NCI-H82 treated with DMSO at 0.1 percent for 48 hours (cell line): ENCODE data around the gene KIAA0408.
"Not testable (repeated sequence)": the region's sequence is repeated elsewhere in the genome, so short reads cannot be mapped to it uniquely, and the experiment has no call there.

Source experiments
- DNase-seq: peaks from one replicate; lab custom pipeline; 2025; ENCODE audit not compliant: unreplicated experiment; lab: John Stamatoyannopoulos, UW

The KIAA0408 gene

DNA sequence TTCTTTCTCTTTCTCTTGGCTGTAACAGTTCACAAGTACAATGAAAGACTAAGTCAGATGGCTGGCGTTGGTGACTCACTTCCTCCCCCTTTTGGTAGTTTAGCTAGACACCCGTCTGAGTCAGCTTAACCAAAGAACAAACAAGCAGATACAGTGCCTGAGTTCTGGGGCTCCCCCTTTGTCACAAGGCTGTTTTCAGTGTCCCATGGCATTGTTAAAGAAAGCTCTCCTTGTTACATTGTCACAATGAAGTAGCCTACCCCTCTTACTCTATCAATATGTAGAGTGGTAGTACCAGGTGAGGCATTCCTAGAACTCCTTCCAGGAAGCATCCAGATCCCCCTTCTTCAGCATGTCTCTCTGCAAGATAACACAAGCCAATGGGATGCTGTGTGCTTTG is 38.6 kb downstream of the KIAA0408 start:
- DNase-seq, result peak; percentile 67

DNA sequence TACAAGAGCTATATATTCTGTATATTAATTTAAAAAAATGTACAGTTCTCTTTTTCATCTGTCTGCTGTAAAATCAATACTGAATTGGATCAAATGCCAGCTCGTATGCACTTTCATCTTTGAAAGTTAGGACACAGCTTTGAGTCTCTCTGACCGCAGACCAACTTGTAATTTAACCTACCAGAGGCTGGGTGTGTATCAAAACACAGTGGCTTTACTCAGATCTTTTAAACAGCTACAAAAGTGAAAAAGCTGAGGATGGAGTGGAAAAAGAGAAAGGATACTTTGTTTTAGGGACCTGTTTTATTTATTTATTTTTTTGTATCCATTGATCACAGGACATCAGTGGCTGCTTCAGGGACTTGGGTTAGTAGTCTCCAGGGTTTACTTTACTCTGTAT is 44.1 kb downstream of the KIAA0408 start:
- no peak for DNase-seq

DNA sequence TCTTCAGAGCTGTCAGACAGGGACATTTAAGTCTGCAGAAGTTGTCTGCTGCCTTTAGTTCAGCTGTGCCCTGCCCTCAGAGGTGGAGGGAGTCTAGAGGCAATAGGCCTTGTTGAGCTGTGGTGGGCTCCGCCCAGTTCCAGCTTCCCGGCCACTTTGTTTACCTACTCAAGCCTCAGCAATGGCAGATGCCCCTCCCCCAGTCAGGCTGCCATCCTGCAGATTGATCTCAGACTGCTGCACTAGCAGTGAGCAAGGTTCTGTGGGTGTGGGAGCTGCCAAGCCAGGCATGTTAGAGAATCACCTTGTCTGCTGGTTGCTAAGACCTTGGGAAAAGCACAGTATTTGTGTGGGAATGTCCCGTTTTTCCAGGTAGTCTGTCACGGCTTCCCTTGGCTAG is 46.1 kb downstream of the KIAA0408 start:
- DNase-seq, result not testable (repeated sequence)

DNA sequence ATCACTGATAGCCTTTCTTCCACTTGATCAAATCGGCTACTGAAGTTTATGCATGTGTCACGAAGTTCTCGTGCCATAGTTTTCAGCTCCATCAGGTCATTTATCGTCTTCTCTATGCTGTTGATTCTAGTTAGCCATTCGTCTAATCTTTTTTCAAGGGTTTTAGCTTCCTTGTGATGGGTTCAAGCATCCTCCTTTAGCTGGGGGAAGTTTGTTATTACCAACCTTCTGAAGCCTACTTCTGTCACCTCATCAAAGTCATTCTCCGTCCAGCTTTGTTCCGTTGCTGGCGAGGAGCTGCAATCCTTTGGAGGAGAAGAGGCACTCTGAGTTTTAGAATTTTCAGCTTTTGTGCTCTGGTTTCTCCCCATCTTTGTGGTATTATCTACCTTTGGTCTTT is 47.2 kb downstream of the KIAA0408 start:
- DNase-seq, result not testable (repeated sequence)
